CD14-positive monocyte (primary cell): ENCODE results near the gene TMEM51. TPM values are rescaled to one million over a fixed set of nuclear protein-coding genes. Genes with fewer than 3 reads are reported as not detected.

Source experiments
- DNase-seq, 3 donors: peaks; one replicate each; pipeline ENCODE4 v3.0.0-alpha.2; 2011 to 2022
- H2AFZ ChIP-seq: 2 replicates; pipeline ENCODE4 v1.6.0; 2012; ENCODE audit warnings: mild to moderate bottlenecking, low read depth, low read length, inconsistent platforms; ENCODE audit not compliant: insufficient read depth, poor library complexity, severe bottlenecking
- H3K27ac ChIP-seq, 2 donors: 1 replicate in 1 of 2; 2 replicates in 1 of 2; pipeline ENCODE4 v1.5.1; 2012 to 2013; ENCODE audit warnings: low read length in 2 of 2, control low read depth in 1 of 2, inconsistent platforms in 1 of 2, low read depth in 1 of 2, mild to moderate bottlenecking in 1 of 2
- H3K27me3 ChIP-seq, 2 donors: one replicate each; pipeline versions ENCODE4 v1.6.0 to v1.6.1; 2011 to 2013; ENCODE audit warnings: low read length in 2 of 2; ENCODE audit not compliant: control insufficient read depth in 2 of 2, insufficient read depth in 2 of 2
- H3K36me3 ChIP-seq, 2 donors: replicated peaks in 1 of 2; 1 replicate in 1 of 2; 2 replicates in 1 of 2; pipeline versions ENCODE4 v1.5.1 to v1.6.1; 2012 to 2013; ENCODE audit warnings: low read length in 2 of 2, control low read depth in 1 of 2, inconsistent platforms in 1 of 2, mild to moderate bottlenecking in 1 of 2; ENCODE audit not compliant: insufficient read depth in 2 of 2, control insufficient read depth in 1 of 2
- H3K4me1 ChIP-seq, 2 donors: 1 replicate in 1 of 2; 2 replicates in 1 of 2; pipeline versions ENCODE4 v1.5.1 to v1.6.1; 2012 to 2013; ENCODE audit warnings: low read length in 2 of 2, control low read depth in 1 of 2, inconsistent platforms in 1 of 2, mild to moderate bottlenecking in 1 of 2, moderate library complexity in 1 of 2; ENCODE audit not compliant: insufficient read depth in 2 of 2, control insufficient read depth in 1 of 2
- H3K4me2 ChIP-seq: replicated peaks from 2 replicates; pipeline ENCODE3; 2012; ENCODE audit warnings: low read length, moderate library complexity, mild to moderate bottlenecking; ENCODE audit not compliant: poor library complexity, severe bottlenecking; ENCODE audit errors: extremely low read depth
- H3K4me3 ChIP-seq, 3 experiments: fragments of 200-600 bp in 1 of 3; sonication (generic) in 1 of 3; replicated peaks in 1 of 3; 1 replicate in 2 of 3; 2 replicates in 1 of 3; pipeline ENCODE4 v1.5.1; 2011 to 2013; ENCODE audit warnings: low read length in 3 of 3, mild to moderate bottlenecking in 3 of 3, control low read depth in 2 of 3, low read depth in 2 of 3, inconsistent platforms in 1 of 3, moderate library complexity in 1 of 3
- H3K79me2 ChIP-seq: 2 replicates; pipeline ENCODE4 v1.6.0; 2012; ENCODE audit warnings: mild to moderate bottlenecking, control low read depth, inconsistent platforms, low read length, moderate library complexity; ENCODE audit not compliant: insufficient read depth
- H3K9ac ChIP-seq: 2 replicates; pipeline ENCODE4 v1.6.0; 2017; ENCODE audit warnings: low read length, mild to moderate bottlenecking; ENCODE audit not compliant: insufficient read depth, poor library complexity, severe bottlenecking
- H3K9me3 ChIP-seq, 2 donors: replicated peaks in 1 of 2; 1 replicate in 1 of 2; 2 replicates in 1 of 2; pipeline versions ENCODE4 v1.5.1 to v1.6.1; 2012 to 2013; ENCODE audit warnings: low read length in 2 of 2, control low read depth in 1 of 2; ENCODE audit not compliant: control insufficient read depth in 1 of 2, insufficient read depth in 1 of 2
- H4K20me1 ChIP-seq: 2 replicates; pipeline ENCODE4 v1.6.0; 2012; ENCODE audit warnings: mild to moderate bottlenecking, low read length, control low read depth, moderate library complexity; ENCODE audit not compliant: insufficient read depth
- H3K27ac Mint-ChIP-seq, 7 donors: one replicate each; pipeline ENCODE4 v1.8.0; 2020; ENCODE audit warnings: mild to moderate bottlenecking in 7 of 7, mixed read lengths in 7 of 7, moderate library complexity in 6 of 7, inconsistent platforms in 2 of 7
- H3K27me3 Mint-ChIP-seq, 3 donors: one replicate each; pipeline ENCODE4 v1.8.0; 2021 to 2022; ENCODE audit warnings: low read depth in 3 of 3, mild to moderate bottlenecking in 3 of 3, mixed read lengths in 3 of 3, moderate library complexity in 3 of 3, inconsistent platforms in 1 of 3
- H3K36me3 Mint-ChIP-seq, 2 donors: one replicate each; pipeline ENCODE4 v1.8.0; 2020; ENCODE audit warnings: mixed read lengths in 2 of 2, inconsistent platforms in 1 of 2, mild to moderate bottlenecking in 1 of 2
- H3K4me1 Mint-ChIP-seq: one replicate; pipeline ENCODE4 v1.8.0; 2020; ENCODE audit warnings: mild to moderate bottlenecking, mixed read lengths
- H3K4me3 Mint-ChIP-seq, 2 donors: one replicate each; pipeline ENCODE4 v1.8.0; 2020; ENCODE audit warnings: mild to moderate bottlenecking in 2 of 2, mixed read lengths in 2 of 2, moderate library complexity in 1 of 2
- H3K9me3 Mint-ChIP-seq, 7 donors: one replicate each; pipeline ENCODE4 v1.8.0; 2020 to 2022; ENCODE audit warnings: mixed read lengths in 7 of 7, mild to moderate bottlenecking in 6 of 7, moderate library complexity in 6 of 7, inconsistent platforms in 2 of 7
- CTCF ChIP-seq: fragments of 200-600 bp; IDR thresholded peaks from one replicate; pipeline ENCODE4 v1.8.0; 2022; ENCODE audit warnings: antibody characterized with exemption, mild to moderate bottlenecking
- WGBS: methylation state at CpG from one replicate; pipeline ENCODE4 v1.1.5; 2013; ENCODE audit warnings: missing lambda C conversion rate; ENCODE audit not compliant: insufficient coverage; 5-methylcytosine and 5-hydroxymethylcytosine counted together
- intact Hi-C, 2 donors: fragments of 100-400 bp; cut with micrococcal nuclease; formaldehyde crosslinking; loops; one replicate each; pipeline versions ENCODE4 v1.15.0 to v1.15.1; 2023
- polyA plus RNA-seq, 3 donors: library from polyadenylated mRNA; depleted of rRNA in 1 of 3; unstranded in 2 of 3; stranded (reverse) in 1 of 3; fragments of 300-500 nt in 2 of 3; fragments of >200 nt in 1 of 3; fragmentation: Illumina TruSeq in 2 of 3; gene quantifications; 1 replicate in 2 of 3; 2 replicates in 1 of 3; pipeline ENCODE4 v1.2.3, GENCODE V29; 2012 to 2021

Gene TMEM51
- polyA plus RNA-seq, 3 donors, result 1.2 to 2.5 (median 2.1) TPM

- H3K9me3 ChIP-seq, result no peaks in the 10 kb centered on the region
- Mint-ChIP-seq H3K9me3 (no peaks in the 10 kb centered on the region), H3K27ac (peak overlapping the region in 1 of 7 donors; percentile 61), H3K27me3 (peaks cover 0 to 3% (median 1%) of the 10 kb centered on the region in 3 donors), H3K4me1 (peaks cover 17% of the 10 kb centered on the region), H3K4me3 (no peak overlapping the region), H3K36me3 (no peaks in the 10 kb centered on the region)
- H3K4me1 ChIP-seq, result peaks cover 0 to 19% of the 10 kb centered on the region in 2 donors
- H3K27me3 ChIP-seq, result no peaks in the 10 kb centered on the region
- no peak overlapping the region for H3K4me3 ChIP-seq
- no peak overlapping the region for H3K4me2 ChIP-seq
- 93% methylated on average over 7 of the region's 8 CpGs for WGBS
- no peaks in the 10 kb centered on the region for H3K36me3 ChIP-seq
- no peak overlapping the region for H3K27ac ChIP-seq
- no peak for DNase-seq
- no peaks in the 10 kb centered on the region for H4K20me1 ChIP-seq
- intact Hi-C loops, result no loop called here
- no peak overlapping the region for H2AFZ ChIP-seq
- no peak overlapping the region for H3K9ac ChIP-seq
- no peaks in the 10 kb centered on the region for H3K79me2 ChIP-seq
- TF ChIP-seq CTCF, result no peak
These were observed 53.0 kb downstream of the TMEM51 start for GRCh38 chr1:15206418-15207030.

DNA sequence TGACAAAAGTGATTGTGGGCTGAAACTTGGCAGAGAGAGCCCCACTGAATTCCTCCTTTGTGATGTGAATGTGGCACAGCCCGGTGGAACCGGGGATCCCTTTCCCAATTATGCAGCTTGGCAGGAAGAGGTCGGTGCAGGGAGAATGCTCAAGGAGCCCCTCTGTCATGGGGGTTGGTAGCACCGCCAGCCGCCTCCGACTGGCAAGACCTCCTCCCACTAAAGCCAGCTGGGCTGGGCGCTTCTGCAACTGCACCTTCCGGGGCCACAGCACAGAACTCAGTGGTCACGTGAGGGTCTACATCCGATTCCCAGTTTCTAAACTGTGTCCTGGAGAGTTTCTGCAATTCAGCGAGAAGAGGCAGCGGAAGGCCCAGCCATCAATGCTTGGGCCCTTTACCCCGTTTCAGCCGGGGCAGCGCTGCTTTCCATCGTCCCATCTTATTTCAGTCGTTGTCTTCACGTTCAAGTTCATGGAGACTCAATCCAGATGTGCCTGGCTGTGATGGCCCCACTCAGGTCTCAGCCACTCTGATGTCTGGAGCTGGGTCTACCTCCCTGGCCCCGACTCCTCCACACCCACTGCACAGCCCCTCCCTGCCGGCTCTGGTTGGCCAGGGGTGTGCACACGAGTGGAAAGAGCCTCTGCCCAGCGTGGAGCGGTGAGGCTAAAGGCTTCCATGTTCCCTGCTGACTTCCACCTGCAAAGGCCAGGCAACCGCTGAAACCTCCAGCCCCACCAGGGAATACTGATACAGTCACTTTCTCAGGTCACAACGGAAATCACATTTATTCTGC lies 53.7 kb downstream of the TMEM51 start:
- no peak overlapping the region for H2AFZ ChIP-seq
- Mint-ChIP-seq H3K9me3 (no peaks in the 10 kb centered on the region), H3K27ac (no peak overlapping the region), H3K27me3 (peaks cover 0 to 3% (median 1%) of the 10 kb centered on the region in 3 donors), H3K4me1 (peaks cover 19% of the 10 kb centered on the region), H3K4me3 (no peak overlapping the region), H3K36me3 (no peaks in the 10 kb centered on the region)
- no peak for DNase-seq
- no peak for TF ChIP-seq CTCF
- no peak overlapping the region for H3K9ac ChIP-seq
- H4K20me1 ChIP-seq, result no peaks in the 10 kb centered on the region
- 96% methylated on average over 25 of the region's 25 CpGs for WGBS
- no peaks in the 10 kb centered on the region for H3K36me3 ChIP-seq
- H3K79me2 ChIP-seq, result no peaks in the 10 kb centered on the region
- H3K4me3 ChIP-seq, result no peak overlapping the region
- no peak overlapping the region for H3K4me2 ChIP-seq
- no peaks in the 10 kb centered on the region for H3K9me3 ChIP-seq
- no peaks in the 10 kb centered on the region for H3K27me3 ChIP-seq
- peaks cover under 1 to 24% of the 10 kb centered on the region in 2 donors for H3K4me1 ChIP-seq
- H3K27ac ChIP-seq, result no peak overlapping the region
- intact Hi-C loops, result no loop called here
